HG03520 (cell line): ENCODE data around the gene LOXL3.
"Not testable (repeated sequence)": the region's sequence is repeated elsewhere in the genome, so short reads cannot be mapped to it uniquely, and the experiment has no call there.

Experiments used
- ATAC-seq: cut with Tn5 transposase; IDR thresholded peaks from one replicate; pipeline ENCODE4 v1.9.1; 2021; ENCODE audit warnings: mild to moderate bottlenecking, moderate library complexity; ENCODE audit not compliant: unreplicated experiment

Gene LOXL3

DNA sequence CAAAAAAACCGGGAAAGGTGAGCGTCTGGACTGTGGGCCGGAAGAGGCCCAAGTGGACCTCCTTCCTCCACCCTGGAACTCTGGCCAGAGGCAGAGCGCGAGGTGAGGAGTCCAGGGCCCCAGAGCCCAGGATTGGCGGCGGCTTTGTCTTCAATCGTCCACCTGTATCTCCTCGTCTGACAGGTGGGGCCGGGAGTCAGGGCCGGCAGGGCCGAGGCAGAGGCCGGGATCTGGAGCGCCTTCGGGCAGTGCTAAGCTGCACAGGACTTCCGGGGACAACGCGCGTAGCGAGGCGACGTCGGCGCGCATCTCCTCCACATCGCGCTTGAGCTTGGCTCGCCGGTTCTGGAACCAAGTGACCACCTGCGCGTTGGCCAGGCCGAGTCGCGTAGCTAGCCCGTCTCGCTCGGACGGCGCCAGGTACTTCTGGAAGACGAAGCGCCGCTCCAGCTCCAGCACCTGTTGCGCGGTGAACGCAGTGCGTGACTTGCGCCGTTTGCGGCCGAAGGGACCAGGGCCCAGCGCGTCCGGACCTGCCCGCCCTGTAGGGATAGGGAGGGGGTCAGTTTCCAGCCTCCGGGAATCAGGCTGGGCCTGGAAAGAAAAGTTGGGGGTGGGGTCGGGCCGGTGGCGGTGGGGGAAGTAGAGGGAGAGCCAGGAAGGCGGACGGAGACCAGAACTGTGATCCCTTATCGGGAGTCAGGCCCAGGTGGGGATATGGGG lies 55.8 kb downstream of the LOXL3 start:
- ATAC-seq, result no peak

- no peak for ATAC-seq
Measured at GRCh38 chr2:74496997-74497776, 56.6 kb downstream of the LOXL3 start.

GRCh38 chr2:74495440-74495839 lies 58.3 kb downstream of the LOXL3 start:
- no peak for ATAC-seq

- ATAC-seq, result no peak
Measured at GRCh38 chr2:74493546-74493945, 60.2 kb downstream of the LOXL3 start.

GRCh38 chr2:74491648-74492544 lies 61.8 kb downstream of the LOXL3 start:
- no peak for ATAC-seq

DNA sequence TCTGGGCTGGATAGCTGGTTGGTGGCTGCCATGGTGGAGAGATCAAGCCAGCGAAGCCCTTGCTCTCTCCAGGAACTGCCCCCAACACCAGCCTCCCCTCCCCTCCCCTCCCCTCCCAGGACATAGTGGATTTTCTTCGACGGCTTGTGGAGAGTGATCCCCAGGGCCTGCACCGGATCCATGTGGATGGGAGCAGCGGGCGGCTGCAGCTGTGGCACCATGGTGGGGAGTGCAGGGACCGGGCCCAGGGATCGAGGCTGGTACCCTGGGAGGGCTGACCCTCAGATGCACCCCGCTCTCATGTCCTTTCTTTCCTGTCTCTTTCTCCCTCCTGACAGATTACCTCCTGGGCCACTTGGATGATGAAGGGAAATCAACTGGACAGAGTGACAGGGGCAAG lies 63.8 kb downstream of the LOXL3 start:
- no peak for ATAC-seq

- ATAC-seq, result no peak
Measured at GRCh38 chr2:74488643-74489481, 64.9 kb downstream of the LOXL3 start.

DNA sequence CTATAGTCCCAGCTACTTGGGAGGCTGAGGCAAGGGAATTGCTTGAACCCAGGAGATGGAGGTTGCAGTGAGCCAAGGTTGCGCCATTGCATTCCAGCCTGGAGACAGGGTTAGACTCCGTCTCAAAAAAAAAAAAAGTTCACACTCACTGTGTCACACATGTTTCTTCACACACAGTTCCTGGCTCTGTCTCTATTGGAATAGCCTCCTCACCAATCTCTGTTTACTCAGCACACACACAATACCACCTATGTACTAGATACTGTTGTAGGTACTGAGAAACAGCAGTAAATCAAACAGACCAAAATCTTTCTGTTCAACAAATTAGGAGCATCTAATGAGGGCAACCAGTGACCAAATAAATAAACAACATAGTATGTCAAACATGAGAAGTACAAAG lies 67.6 kb downstream of the LOXL3 start:
- no peak for ATAC-seq

GRCh38 chr2:74483675-74484164 lies 70.0 kb downstream of the LOXL3 start:
- ATAC-seq, result not testable (repeated sequence)

DNA sequence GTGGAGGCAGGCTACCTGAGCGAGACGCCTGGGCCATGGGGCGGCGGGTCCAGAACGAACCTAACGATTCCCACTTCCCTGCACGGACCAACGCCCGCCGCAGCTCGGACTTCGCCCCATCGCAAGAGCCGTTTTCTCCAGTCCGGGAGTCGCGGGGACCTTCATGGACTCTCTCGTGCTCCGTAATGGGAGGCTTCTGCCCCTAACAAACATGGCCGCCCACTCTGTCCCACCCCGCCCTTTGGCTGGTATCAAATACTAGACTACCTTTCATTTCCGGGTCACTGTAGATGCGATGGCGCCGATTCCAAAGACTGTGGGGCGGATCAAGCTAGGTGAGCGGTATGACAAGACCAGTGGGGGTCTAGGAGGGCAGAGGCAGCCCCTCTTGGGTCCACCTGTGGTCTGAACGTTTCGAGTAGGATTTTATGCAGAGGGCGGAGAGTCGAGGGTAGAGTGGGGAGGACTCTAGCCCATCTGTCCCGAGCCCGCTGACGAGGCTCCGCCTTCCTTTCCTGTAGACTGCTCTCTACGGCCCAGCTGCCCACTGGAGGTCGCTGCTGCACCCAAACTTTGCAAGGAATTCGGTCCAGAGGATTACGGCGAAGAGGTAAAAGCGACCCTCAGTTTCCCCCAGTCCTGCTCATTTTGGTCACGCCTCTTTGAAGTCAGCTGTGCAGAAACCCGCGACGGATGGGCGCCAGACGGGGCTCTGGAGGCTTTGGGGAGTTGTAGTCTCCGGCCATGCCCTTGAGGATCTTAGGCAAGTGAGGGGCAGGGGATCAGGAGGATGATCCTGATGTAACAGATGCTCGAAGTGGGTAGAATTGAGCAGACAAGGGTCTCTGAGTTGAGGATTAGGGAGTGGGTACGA lies 70.7 kb downstream of the LOXL3 start, which contains the start of the genes CCDC142 and TTC31:
TSS of gene CCDC142 (minus strand) at position 198 of the 874 bp plus-strand sequence. CDS start at position 37, 161 bp downstream.
TSS of gene TTC31 (plus strand) at position 281 of the 874 bp plus-strand sequence. CDS start at position 296, 15 bp downstream.
- peak; percentile 86 for ATAC-seq
